ENCODE data around the gene MYOM1.
"Not testable (repeated sequence)": the region's sequence is repeated elsewhere in the genome, so short reads cannot be mapped to it uniquely, and the experiment has no call there.

MYOM1 gene

DNA sequence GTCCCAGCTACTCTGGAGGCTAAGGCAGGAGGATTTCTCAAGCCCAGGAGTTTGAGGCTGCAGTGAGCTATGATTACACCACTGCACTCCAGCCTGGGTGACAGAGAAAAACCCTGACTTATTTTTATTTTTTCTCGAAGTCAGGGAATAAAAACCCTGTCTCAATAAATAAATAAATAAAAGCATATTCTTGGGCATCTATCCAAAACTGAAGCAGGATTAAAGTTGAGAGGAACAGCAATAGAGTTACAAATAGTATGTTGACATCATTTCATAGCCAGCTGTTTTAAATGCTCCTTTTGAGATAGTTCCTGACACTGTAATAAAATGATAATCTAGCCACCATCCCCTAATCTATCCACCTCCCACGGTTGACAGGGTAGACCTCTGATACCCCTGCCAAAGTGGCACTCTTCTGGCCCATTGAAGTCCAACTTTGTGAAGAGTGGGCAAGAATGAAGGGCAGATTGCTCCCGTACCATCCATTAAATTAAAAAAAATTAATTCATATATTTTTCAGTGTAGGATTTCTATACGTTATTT, 164.5 kb downstream of the MYOM1 start:
- DNase-seq (ENCODE audit: low spot score): no peak

- DNase-seq (ENCODE audit: low spot score): no peak
These were observed 165.0 kb downstream of the MYOM1 start for GRCh38 chr18:3054780-3055179.

GRCh38 chr18:3054214-3054613, 165.6 kb downstream of the MYOM1 start:
- DNase-seq (ENCODE audit: low spot score): no peak

DNA sequence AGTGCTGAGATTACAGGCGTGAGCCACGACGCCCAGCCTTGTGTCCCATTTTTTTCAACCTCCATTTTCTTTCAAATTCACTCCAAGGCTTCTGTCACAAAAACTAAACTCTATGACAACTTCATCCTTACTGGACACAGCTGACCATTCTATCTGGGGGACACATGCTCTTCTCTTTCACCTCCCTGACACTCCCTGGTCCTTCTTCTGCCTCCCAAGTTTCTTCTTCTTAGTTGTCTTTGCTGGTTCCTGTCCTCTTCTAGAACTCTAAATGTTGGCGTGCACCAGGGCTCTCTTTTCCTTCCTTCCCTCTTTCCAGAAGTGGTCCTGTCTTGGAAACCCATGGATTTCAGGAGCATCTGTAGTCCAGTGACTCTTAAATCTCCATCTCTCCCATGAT, 166.7 kb downstream of the MYOM1 start:
- DNase-seq (ENCODE audit: low spot score): no peak

GRCh38 chr18:3052411-3052758, 167.4 kb downstream of the MYOM1 start:
- no peak for DNase-seq (ENCODE audit: low spot score)

GRCh38 chr18:3051718-3052410, 167.9 kb downstream of the MYOM1 start:
- DNase-seq (ENCODE audit: low spot score): no peak

DNA sequence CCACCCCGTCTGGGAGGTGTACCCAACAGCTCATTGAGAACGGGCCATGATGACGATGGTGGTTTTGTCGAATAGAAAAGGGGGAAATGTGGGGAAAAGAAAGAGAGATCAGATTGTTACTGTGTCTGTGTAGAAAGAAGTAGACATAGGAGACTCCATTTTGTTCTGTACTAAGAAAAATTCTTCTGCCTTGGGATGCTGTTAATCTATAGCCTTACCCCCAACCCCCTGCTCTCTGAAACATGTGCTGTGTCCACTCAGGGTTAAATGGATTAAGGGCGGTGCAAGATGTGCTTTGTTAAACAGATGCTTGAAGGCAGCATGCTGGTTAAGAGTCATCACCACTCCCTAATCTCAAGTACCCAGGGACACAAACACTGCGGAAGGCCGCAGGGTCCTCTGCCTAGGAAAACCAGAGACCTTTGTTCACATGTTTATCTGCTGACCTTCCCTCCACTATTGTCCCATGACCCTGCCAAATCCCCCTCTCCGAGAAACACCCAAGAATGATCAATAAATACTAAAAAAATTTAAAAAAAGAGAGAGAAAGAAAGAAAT, 169.8 kb downstream of the MYOM1 start:
- not testable (repeated sequence) for DNase-seq (ENCODE audit: low spot score)

DNA sequence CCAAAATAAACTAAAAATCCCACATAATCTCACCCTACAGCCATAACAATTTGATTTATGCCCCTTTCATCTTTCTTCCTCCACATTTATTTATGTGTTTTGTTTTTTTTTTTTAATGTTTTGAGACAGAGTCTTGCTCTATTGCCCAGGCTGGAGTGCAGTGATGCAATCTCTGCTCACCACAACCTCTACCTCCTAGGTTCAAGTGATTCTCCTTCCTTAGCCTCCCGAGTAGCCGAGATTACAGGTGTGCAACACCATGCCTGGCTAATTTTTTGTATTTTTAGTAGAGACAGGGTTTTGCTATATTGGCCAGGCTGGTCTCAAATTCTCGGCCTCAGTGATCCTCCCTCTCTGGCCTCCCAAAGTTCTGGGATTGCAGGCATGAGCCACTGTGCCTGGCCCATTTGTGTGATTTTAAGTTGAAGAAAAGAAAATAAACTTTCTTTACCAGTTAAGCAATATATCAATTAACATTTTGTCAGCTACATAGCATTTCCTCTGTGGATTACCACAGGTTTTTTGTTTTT, 170.9 kb downstream of the MYOM1 start:
- no peak for DNase-seq (ENCODE audit: low spot score)

DNA sequence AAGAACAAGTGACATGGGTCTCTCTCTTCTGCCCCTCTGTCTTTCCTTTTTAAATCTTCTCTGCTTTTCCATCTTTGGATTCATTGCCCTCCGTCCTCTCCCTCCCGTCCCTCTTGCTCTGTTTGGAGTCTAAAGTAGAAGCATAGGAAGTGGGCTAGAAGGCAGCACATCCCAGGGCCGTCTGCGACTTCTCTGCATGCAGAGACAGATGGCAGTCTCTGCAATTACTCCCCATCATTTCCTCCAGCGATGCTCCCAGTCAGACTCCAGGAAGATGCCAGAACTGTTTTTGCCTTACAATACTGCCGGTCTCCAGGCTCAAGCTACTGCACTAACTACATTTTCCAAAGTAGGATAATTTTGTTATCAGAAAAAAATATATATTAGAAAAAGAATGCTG, 171.6 kb downstream of the MYOM1 start:
- no peak for DNase-seq (ENCODE audit: low spot score)

GRCh38 chr18:3046216-3046808, 173.5 kb downstream of the MYOM1 start:
- no peak for DNase-seq (ENCODE audit: low spot score)

GRCh38 chr18:3044931-3045698, 174.7 kb downstream of the MYOM1 start:
- no peak for DNase-seq (ENCODE audit: low spot score)

GRCh38 chr18:3042379-3042778, 177.4 kb downstream of the MYOM1 start:
- no peak for DNase-seq (ENCODE audit: low spot score)

GRCh38 chr18:3041843-3042242, 177.9 kb downstream of the MYOM1 start:
- no peak for DNase-seq (ENCODE audit: low spot score)

GRCh38 chr18:3040881-3041280, 178.9 kb downstream of the MYOM1 start:
- DNase-seq (ENCODE audit: low spot score): no peak

GRCh38 chr18:3040173-3040572, 179.6 kb downstream of the MYOM1 start:
- DNase-seq (ENCODE audit: low spot score): no peak

DNA sequence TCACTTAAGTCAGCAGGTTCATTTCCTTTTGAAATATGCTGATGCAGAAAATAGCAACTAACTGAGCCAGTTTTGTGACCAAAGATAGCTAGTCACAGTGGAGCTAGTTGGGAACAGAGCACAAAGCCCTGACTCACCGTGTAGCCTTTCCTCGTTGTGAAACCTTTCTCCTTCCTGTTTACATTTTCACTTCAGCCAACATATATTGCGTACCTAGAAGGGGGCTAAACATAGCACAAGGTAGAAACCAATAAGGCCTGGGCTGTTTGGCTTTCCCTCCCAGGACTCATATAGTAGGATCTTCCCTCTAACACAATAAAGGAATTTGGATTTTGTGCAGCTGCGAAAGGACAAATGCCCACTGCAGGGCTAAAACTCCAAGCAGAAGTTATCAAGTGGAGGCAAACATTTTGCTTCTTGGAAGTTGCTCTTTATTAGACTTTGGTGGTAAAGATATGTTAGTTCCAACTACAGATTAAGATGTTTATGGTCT, 182.3 kb downstream of the MYOM1 start:
- peak; percentile 68 for DNase-seq (ENCODE audit: low spot score)

- DNase-seq (ENCODE audit: low spot score): no peak
These were observed 183.7 kb downstream of the MYOM1 start for GRCh38 chr18:3036108-3036507.

GRCh38 chr18:3035635-3036034, 184.1 kb downstream of the MYOM1 start:
- DNase-seq (ENCODE audit: low spot score): no peak

DNA sequence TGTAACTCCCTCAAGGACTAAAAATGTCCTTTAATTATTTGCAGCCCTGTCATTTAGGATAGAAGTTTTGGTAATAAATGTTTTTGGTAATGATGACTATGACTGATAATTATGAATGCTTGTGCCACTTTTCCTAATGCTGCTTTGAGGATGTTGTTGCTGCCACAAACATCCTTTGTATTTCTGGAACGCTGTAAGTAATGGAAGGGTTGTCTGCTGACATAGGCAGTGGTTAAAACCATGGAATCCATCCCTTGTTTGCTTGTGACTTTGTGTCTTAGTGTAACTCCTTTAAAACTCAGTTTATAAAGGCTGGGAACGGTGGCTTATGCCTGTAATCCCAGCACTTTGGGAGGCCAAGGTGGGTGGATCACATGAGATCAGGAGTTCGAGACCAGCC, 187.0 kb downstream of the MYOM1 start:
- DNase-seq (ENCODE audit: low spot score): no peak

DNA sequence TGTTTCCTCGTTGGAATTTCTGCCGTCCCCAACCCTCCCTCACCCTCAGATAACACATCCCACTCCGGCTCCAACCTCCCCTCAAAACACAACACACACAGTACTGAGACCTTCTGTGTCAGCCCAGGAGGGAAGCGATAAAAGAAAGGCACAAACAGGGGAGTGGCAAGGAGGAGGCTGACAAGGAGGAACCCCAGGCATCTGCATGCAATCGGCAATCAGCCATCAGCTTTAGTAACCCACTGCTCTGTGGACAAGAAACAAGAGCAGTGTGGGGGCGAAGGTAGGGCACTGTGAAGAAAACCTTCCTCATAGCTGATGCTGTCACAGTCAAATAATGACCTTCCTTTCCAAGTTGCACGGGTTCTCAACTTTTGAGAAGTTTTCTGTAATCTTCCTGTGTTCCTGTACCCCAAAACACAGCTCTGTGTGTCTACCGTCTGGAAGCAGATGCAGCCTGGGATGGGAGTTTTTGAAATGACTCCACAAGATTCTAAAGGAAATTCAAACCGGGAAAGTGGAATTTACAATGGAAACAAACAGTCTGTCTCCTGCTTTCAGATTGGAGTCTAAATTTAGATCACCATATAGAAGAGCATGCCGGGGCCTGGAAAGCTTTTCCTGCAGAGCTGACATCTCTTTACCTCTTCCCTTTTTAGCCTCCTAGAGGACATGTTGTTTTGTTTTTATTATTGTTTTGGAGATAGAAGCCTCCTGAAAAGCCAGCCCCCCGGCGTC, 190.4 kb downstream of the MYOM1 start:
- DNase-seq (ENCODE audit: low spot score): no peak

DNA sequence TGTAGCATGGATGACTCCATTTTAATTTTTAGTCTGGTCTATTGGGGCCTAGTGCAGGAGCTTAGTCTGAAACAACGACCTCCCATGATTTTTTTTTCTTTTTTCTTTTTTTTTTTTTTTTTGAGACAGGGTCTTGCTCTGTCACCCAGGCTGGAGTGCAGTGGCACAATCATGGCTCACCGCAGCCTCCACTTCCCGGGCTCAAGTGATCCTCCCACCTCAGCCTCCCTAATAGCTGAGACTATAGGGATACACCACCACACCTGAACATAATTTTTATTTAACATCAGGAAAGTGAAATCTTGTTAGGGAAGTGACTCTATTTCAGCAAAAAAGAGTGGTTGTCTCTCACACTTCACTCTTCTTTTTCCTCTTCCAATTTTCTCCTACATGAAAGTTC, 191.7 kb downstream of the MYOM1 start:
- not testable (repeated sequence) for DNase-seq (ENCODE audit: low spot score)
